NCI-H2227 treated with DMSO at 0.1 percent for 48 hours (cell line): ENCODE data around the gene EDARADD.
"Not testable (repeated sequence)": the region's sequence is repeated elsewhere in the genome, so short reads cannot be mapped to it uniquely, and the experiment has no call there.

Experiments used
- DNase-seq: peaks from one replicate; lab custom pipeline; 2025; lab: John Stamatoyannopoulos, UW

Gene EDARADD

GRCh38 chr1:236489161-236489560, 95.1 kb downstream of the EDARADD start:
- not testable (repeated sequence) for DNase-seq

GRCh38 chr1:236489710-236490377, 95.8 kb downstream of the EDARADD start:
- DNase-seq: peak; percentile 68

- DNase-seq: no peak
Observed at GRCh38 chr1:236491469-236492136, 97.5 kb downstream of the EDARADD start.

- DNase-seq: no peak
Observed at GRCh38 chr1:236492378-236492777, 98.3 kb downstream of the EDARADD start.

- DNase-seq: no peak
Observed at GRCh38 chr1:236494082-236494481, 100.0 kb downstream of the EDARADD start.

GRCh38 chr1:236494586-236495466, 100.7 kb downstream of the EDARADD start:
- no peak for DNase-seq

- no peak for DNase-seq
Observed at GRCh38 chr1:236495467-236496112, 101.5 kb downstream of the EDARADD start.

- DNase-seq: no peak
Observed at GRCh38 chr1:236497908-236498307, 103.8 kb downstream of the EDARADD start.

- no peak for DNase-seq
Observed at GRCh38 chr1:236501093-236501492, 107.0 kb downstream of the EDARADD start.

GRCh38 chr1:236502579-236502971, 108.5 kb downstream of the EDARADD start:
- DNase-seq: no peak

GRCh38 chr1:236502972-236503639, 109.0 kb downstream of the EDARADD start:
- DNase-seq: peak; percentile 27

- DNase-seq: not testable (repeated sequence)
Observed at GRCh38 chr1:236504338-236504737, 110.3 kb downstream of the EDARADD start.

GRCh38 chr1:236507022-236507700, 113.1 kb downstream of the EDARADD start:
- no peak for DNase-seq

- no peak for DNase-seq
Observed at GRCh38 chr1:236508593-236509027, 114.5 kb downstream of the EDARADD start.

GRCh38 chr1:236509203-236509602, 115.1 kb downstream of the EDARADD start:
- no peak for DNase-seq

- no peak for DNase-seq
Observed at GRCh38 chr1:236509647-236510401, 115.7 kb downstream of the EDARADD start.

- DNase-seq: no peak
Observed at GRCh38 chr1:236511735-236512418, 117.8 kb downstream of the EDARADD start.

GRCh38 chr1:236514703-236515442, 120.8 kb downstream of the EDARADD start:
- DNase-seq: no peak

GRCh38 chr1:236515443-236515958, 121.4 kb downstream of the EDARADD start:
- no peak for DNase-seq
